GM20000 (cell line): ENCODE results near the gene RASGRP3.

Experiments
- DNase-seq: peaks from one replicate; pipeline ENCODE4 v3.0.0; 2012; ENCODE audit warnings: low spot score
- CTCF ChIP-seq: IDR thresholded peaks from 2 replicates; pipeline ENCODE4 v1.5.1; 2012; ENCODE audit warnings: mild to moderate bottlenecking, control low read depth; ENCODE audit errors: extremely low read depth, missing control alignments

The RASGRP3 gene

GRCh38 chr2:33477473-33478468, 1.3 kb downstream of the RASGRP3 start:
- DNase-seq, result peak; percentile 64
- TF ChIP-seq CTCF, result no peak

- TF ChIP-seq CTCF, result no peak
- DNase-seq, result no peak
Observed at GRCh38 chr2:33478968-33479731, 2.7 kb downstream of the RASGRP3 start.

GRCh38 chr2:33482518-33482917, 6.1 kb downstream of the RASGRP3 start:
- TF ChIP-seq CTCF, result no peak
- no peak for DNase-seq

- DNase-seq, result no peak
- TF ChIP-seq CTCF, result no peak
Observed at GRCh38 chr2:33484042-33484621, 7.7 kb downstream of the RASGRP3 start.

- no peak for TF ChIP-seq CTCF
- DNase-seq, result no peak
Observed at GRCh38 chr2:33485051-33485450, 8.6 kb downstream of the RASGRP3 start.

GRCh38 chr2:33486544-33486943, 10.1 kb downstream of the RASGRP3 start:
- no peak for DNase-seq
- TF ChIP-seq CTCF, result no peak
